DMS53 treated with DMSO at 0.1 percent for 48 hours (cell line): ENCODE measurements around the gene CGA.
"Not testable (repeated sequence)": the region's sequence is repeated elsewhere in the genome, so short reads cannot be mapped to it uniquely, and the experiment has no call there.

ENCODE experiments used
- DNase-seq: peaks from one replicate; lab custom pipeline; 2025; ENCODE audit not compliant: unreplicated experiment; lab: John Stamatoyannopoulos, UW

CGA gene

DNA sequence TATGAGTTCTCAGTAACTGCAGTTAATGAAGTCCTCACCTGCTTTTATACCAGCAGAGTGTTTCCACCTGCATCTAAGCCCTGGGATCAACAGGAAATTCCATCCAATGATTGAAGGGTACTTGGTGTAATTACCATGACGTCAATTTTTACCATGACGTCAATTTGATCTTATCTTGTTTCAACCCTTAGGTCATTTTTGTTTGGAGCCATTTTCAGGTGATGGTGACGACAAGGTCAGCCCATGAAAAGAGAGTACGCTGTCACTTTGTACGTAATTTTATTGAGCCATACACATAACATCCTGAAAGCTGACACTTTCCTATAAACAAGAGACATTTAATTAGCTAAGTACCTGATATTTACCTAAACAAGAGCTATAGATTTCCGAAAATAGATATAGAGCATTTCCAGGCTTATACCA lies at the start of gene CGA:
CGA (minus strand) TSS at position 20 of the 423 bp plus-strand sequence. CDS start 6,906 bp downstream, outside the sequence.
- no peak for DNase-seq

DNA sequence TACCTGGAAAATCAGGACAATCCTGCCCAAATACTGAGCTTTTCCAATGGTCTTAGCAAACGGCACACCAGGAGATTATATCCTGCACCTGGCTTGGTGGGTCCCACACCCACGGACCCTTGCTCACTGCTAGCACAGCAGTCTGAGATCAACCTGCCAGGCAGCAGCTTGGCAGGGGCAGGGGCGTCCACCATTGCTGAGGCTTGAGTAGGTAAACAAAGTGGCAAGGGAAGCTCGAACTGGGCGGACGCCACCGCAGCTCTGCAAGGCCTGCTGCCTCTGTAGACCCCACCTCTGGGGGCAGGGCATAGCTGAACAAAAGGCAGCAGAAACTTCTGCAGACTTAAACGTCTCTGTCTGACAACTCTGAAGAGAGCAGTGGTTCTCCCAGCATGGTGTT lies 45.0 kb upstream of the CGA start:
- DNase-seq = not testable (repeated sequence)

DNA sequence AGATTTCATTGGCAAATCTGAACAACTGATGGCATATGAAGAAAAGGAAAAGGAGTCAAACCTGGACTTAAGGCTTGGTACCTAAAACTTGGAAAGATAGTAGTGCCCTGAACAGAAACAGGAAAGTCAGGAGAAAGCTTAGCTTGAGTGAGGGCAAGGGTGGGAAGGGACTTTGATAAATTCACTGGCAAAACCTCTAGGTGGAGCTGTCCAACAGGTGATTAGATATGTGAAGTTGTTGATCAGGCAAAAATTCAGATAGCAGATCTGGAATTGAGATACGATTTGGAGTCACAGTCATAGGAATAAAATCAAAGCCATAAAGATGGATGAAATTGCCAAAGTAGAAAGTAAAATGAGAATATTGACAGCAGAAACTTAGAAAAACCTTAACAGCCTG lies 44.3 kb upstream of the CGA start:
- peak; percentile 22 for DNase-seq

DNA sequence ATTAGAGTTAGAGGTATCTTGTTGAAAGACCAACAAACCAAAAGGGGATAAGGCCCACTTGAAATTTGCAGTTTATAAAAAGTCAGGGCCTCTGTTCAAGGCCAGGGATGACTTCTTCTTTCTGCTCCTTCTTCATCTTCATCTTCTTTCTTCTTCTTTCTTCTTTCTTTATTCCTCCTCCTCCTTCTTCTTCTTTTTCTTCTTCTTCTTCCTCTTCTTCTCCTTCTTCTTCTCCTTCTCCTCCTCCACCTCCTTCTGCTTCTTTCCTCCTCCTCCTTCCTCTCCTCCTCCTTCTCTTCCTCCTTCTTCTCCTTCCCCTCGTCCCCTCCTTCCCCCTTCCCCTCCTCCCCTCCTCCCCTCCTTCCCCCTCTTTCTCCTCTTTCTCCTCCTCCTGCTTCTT lies 42.1 kb upstream of the CGA start:
- no peak for DNase-seq

DNA sequence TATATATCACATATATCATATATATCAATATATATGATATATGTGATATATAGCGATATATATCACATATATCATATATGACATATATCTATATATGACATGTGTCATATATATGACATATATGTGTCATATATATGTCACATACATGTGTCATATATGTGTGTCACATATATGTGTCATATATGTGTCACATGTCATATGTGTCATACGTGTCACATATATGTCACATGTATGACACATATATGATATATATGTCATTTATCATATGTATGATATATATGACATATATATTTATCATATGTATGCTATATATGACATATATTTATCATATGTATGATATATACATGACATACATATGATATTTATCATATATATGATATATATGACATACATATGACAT lies 32.8 kb upstream of the CGA start:
- DNase-seq = no peak

DNA sequence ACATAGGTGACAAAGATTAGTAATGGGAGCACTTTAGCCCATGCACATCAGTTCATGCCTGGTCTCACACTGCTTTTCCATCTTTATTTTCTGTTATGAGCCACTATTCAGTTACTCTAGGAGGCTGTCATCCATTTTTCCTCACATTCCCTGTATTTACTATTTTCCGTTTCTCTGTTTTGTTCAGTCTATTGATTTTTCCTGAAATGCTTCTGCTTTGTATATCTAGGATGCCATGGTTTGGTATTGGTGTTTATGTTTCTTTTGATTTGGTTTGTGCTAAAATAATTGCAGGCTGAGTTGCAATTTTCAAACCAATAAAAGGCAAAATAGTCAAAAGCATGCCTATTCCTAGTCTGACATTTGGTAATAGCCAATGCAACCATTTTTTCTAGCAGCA lies 31.6 kb upstream of the CGA start:
- DNase-seq = no peak

DNA sequence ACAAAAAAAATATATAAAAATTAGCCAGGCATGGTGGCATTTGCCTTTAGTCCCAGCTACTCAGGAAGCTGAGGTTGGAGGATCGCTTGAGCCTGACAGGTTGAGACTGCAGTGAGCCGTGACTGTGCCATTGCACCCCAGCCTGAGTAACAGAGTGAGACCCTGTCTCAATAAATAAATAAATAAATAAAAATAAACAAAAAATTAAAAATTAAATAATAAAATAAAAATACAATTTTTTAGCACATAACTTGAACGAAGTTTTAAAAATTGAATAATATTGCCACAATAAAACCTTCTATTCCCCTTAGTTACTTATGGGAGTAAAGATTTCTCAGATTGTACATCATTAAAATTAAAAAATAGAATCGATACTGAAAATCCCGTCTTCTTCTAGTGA lies 29.2 kb upstream of the CGA start:
- no peak for DNase-seq

DNA sequence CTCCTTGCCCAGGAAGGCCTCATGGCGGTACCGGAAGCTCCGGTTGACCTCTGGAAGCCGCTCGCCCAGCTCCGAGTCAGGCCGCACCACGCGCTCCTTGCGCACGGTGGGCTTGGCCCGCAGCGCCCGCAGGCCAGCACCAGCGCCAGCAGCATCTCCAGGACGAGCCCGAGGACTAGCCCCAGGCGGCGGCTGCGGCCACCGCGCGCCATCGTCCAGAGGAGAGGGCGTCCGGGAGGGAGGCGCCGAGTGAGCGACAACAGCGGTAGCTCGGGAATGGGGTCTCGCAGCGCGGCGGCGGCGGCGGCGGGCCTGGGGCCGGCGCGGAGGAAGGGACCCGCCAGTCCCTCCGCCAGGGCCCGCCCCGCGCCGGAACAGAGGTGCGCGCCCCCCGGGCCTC lies 27.6 kb upstream of the CGA start:
- no peak for DNase-seq

DNA sequence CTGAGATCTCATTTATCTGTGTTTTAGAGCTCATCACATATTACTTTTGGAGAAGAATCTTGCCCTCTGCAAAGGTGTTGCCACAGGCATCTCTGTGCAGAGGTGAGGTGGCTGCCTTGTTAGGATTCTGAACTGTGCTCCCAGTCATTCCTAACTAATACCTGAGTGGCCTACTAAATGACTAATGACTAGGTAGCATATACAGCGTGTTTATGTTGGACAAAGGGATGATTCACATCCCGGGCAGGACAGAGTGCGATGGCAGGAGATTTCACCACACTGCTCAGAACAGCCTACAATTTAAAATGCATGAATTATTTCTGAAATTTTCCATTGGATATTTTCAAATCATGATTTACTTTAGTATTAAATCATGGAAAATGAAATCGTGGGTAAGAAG lies 23.1 kb upstream of the CGA start:
- DNase-seq = no peak

DNA sequence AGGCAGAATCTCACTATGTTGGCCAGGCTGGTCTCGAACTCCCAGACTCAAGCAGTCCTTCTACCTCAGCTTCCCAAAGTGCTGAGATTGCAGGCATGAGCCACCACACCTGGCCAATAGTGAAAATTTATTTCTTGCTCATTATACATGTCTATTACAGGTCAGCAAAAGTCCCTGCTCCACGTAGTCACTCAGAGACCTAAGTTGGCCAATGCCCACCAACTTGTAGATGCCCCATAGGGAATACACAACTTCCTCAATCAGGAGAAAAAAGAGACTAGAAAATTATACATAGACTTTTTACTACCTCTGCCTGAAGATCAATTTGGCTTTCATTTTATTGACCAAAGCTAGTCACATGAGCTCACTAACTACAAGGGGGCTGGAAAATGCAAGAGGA lies 22.0 kb upstream of the CGA start:
- DNase-seq = no peak

DNA sequence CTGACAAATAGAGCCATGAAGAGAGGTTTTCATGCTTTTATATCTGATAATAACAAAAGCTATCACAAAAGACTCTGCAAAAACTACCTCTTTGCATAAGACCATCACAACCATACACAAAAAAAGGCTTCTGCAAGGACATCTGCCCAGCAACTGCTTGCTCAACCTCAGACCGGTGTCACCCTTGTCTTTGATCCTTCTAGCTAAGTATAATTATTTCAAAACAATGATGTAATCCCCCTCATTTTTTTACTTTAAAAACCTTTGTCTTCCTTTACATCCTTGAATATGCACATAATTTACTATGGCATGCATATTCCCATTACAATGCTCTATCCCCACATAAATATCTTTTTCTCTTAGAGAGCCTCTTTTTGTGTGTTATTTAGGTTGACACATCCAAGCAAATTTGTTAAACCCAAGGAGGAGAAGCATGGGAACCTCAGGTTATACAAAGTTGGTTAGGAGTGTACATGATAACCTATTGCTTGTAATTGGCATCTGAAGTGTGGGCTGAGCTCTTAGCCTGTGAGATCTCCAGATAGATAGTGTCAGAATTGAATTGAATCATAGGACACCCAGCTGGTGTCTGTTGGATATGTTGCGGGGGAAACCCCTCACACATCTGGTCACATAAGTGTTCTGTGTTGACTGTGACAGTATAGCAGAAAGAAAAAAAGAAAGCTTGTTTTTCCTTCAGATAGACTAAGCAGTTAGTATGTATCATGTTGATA lies 20.7 kb upstream of the CGA start:
- no peak for DNase-seq

DNA sequence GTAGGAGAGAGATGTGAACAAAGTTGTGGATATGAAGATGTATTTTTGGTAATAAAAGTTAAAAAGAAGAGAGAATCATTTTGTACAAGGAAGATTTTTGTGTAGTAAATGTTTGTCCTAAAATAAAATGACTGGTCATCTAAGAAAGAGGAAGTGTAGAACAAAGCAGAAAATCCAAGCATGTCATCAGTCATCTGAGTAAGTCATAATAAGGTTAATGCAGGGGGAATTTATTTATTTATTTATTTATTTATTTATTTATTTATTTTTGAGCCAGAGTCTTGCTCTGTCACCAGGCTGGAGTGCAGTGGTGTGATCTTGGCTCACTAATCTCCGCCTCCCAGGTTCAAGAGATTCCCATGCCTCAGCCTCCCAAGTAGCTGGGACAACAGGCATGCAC lies 15.7 kb upstream of the CGA start:
- no peak for DNase-seq

DNA sequence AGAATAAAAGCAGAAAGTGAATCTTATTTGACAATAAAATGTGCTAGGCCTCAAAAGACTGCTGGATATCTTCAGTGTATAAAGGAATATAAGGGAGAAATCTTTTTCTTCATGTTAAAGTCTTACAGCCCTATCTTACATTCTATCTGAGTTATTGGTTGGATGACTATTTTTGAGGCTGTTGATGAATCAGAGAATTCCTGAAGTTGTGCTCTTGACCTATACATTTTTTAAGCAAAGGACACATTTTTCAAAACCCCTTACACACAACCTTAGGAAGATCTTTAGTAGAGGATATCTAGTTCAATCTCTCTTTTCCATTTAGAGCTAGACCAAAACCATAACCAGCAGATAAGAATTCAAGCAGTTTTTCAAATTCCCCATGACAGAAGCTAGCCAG lies 10.9 kb upstream of the CGA start:
- DNase-seq = no peak

DNA sequence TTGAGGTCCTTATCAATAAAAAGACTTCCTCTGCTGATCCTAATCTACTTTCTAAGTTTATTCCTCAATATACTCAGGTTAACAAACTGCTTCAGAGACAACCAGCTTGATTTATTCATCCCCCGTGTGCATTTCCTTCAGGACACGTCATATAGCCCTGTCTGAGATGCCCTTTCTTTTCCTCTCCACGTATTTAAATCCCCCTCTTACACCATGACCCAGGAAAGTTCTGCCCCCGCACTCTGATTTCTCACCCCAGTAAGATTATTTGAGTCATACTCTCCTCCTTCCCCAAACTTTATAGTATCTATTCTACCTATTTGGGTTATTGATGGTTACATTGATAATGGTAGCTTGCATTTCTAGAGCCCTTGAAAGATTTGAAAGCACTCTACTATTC lies 9.8 kb upstream of the CGA start:
- no peak for DNase-seq

DNA sequence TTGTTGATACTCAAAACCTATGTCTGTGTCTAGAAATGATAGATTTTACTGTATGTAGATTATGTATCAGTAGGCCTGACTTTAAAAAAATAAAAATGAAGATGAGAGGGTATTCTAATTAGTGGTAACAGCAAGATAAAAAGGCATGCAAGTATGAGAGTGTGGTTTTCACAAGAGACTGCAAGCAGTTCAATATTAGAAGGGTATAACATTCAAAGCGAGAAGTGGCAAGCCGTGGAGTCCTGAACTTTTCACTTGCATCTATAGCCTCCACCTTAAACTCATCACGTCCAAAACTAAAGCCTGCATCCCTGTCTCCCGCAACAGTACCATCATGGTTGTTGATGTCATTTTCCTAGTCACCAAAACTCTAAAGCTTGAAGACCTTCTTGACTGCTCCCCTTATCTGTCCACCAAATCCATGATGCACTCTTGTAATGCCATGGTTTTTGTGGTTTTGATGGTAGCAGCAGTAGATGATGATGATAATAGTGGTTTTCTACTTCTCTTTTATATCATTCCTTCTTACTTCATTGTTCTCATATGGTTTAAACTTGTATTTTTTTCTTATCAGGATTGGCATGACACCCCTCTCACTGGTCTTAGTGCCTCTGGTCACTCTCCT lies 9.2 kb upstream of the CGA start:
- DNase-seq = no peak

DNA sequence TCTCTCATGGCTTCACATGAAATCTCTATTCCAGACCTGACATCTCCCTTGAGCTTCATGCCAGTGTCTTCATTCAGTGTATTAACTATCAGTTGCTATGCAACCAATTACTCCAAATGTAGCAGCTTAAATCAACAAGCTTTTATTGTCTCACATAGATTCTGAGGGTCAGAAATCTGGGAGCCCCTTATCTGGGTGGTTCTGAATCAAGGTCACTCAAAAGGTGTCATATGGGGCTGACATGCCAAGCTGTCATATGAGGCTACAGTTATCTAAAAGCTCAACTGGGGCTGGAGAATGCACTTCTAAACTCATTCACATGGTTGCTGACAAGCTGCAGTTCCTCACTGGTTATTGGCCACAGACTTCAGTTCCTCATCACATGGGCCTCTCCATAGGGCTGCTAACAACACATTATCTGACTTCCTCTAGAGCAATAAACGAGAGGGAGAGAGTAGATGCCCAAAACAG lies 7.3 kb upstream of the CGA start:
- DNase-seq = no peak

DNA sequence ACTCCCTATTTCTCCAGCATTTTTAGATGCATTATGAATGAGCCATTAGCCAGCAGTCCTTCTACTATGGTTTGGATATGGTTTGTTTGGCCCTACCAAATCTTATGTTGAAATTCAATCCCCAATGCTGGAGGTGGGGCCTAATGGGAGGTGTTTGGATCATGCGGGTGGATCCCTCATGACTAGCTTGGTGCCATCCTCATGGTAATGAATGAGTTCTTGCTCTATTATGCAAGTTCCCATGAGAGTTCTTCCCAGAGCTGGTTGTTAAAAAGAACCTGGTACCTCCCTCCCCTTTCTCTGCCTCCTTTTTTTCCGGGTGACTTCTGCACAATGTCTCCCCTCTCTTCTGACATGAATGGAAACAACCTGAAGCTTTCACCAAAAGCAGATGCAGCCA lies 6.2 kb upstream of the CGA start:
- no peak for DNase-seq

DNA sequence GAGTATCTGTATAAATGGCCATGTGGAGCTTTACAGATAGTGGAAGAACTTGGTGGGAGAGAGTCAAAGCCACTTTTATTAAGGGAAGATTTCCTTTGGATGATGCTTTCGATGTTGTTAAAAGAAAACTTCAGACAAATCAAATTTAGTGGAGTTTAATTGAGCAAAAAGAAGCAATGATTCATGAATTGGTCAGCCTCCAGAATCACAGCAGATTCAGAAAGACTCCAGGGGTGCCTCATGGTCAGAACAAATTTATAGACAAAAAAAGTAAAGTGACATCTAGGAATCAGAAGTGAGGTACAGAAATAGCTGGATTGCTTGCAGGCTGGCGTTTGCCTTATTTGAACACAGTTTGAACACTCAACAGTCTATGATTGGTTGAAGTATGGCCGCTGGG lies 5.3 kb upstream of the CGA start:
- no peak for DNase-seq

DNA sequence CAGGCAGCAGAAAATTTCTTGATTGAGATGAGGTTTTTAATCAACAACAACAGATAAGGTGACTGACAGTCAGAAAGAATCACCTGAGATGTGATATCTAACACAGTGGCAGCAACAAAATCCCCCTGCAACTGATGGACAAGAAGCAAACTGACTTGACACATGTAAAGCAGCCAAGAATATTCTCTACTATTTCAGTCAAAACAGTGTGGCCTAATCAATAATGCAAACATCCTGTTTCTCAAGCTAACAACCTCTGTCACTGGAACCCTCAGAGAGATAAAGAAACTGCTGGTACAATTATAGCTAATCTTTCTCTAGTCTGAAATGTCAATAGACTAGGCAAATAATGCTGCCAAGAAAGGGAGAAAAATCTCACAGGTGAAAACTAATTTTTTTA lies 4.6 kb upstream of the CGA start:
- no peak for DNase-seq

DNA sequence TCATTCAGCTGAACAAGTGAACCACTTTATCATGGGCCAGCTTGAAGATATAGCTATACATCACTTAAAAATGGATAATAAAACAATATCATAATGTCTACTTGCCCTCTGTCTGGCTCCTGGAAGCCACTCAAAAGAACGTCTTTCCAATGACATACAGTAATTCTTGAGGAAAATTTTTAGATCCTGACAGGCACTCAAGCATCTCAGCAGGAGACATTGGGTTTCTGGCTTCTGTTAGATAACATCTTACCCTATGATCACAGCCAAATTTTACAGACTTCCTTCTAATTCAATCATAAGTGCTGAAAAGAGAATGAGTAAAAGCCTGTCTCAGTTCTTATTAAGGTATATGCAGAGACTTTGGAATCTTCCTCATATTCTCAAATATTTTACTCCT lies 330 bp downstream of the CGA start:
- DNase-seq = no peak

DNA sequence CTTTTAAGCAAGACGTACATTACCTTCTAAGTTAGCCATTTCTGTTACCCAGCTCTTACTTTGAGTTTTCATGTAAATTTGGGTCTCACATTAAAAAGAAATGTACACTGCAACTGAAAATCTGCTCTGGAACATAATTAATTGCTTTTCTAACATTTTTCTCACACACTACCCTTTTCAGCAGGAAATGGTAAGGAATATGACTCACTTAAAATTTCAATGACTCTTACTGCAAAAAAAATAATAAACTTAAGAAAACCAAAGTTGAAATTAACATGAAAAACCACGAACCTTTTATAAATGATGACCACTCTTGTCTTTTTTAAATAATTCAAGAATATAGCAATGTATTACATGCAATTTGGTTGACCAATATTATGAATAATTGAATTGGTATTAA lies 1.3 kb downstream of the CGA start:
- DNase-seq = no peak

DNA sequence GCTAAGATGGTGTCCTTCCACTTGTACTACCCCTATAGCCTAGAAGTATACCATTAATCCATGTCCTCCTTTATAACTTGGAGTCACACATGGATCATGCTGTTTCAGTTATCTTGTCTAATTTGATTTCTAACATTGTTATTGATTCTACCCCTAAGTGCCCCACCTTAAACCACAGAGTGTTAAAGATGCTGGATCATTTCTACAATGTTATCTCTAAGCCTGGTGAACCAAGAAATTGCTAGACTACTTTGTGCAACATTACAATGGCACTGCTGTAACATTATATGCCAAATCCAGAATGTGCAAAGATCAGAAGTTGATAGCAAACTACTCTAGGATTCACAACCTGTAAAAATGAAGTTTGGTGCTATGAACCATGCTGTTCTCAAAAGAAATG lies 1.7 kb downstream of the CGA start:
- DNase-seq = no peak

DNA sequence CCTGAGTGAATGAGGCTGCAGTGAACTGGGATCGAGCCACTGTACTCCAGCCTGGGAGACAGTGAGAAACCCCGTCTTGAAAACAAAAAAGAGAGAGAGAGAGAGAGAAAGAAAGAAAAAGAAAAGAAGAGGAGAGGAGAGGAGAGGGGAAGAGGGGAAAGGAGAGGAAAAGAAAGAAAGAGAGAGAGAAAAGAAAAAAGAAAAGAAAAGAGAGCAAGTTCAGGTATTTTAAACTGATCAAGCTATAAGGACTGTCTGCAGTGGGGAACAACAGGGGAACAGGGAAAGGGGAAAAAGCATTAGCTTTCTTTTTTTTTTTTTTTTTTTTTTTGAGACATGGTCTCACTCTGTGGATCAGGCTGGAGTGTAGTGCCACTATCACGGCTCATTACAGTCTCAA lies 2.5 kb downstream of the CGA start:
- DNase-seq = no peak
